ENCODE results near the gene C4orf51. TPM values are rescaled to one million over a fixed set of nuclear protein-coding genes. Genes with fewer than 3 reads are reported as not detected.

Gene C4orf51
- total and polyA plus RNA-seq, 4 experiments from 2014 or later: not detected

- H3K4me1 Mint-ChIP-seq: no peaks in the 10 kb centered on the region
- peaks cover 79 to 80% of the 10 kb centered on the region in 2 donors for H3K36me3 Mint-ChIP-seq
- H3K27me3 ChIP-seq (ENCODE audit: insufficient read depth, low read length): no peaks in the 10 kb centered on the region
- no peaks in the 10 kb centered on the region for H3K27me3 Mint-ChIP-seq
- H3K36me3 ChIP-seq (ENCODE audit: insufficient read depth, low read length): peaks cover 20% of the 10 kb centered on the region
- H3K27ac Mint-ChIP-seq: no peak overlapping the region
- POLR2A ChIA-PET (ENCODE audit: partially characterized antibody): no interaction called here
- DNase-seq: no peak
- CTCF ChIA-PET (ENCODE audit: partially characterized antibody): no interaction called here
- no peak overlapping the region for H3K4me3 ChIP-seq (ENCODE audit: low read length in 2 of 2)
- H3K4me3 Mint-ChIP-seq: no peak overlapping the region
- no peaks in the 10 kb centered on the region for H3K9me3 ChIP-seq (ENCODE audit: control insufficient read depth in 1 of 2, low read length in 2 of 2)
- H3K4me1 ChIP-seq (ENCODE audit: insufficient read depth, low read length): no peaks in the 10 kb centered on the region
- no peak overlapping the region for H3K27ac ChIP-seq (ENCODE audit: low read depth, low read length)
- H3K9me3 Mint-ChIP-seq: peaks cover 0 to 8% (median 3%) of the 10 kb centered on the region in 8 donors
- intact Hi-C loops (cut with micrococcal nuclease): no loop called here
Measured at GRCh38 chr4:145763399-145763798, 83.5 kb downstream of the C4orf51 start.

- H3K4me3 Mint-ChIP-seq: no peak overlapping the region
- no peaks in the 10 kb centered on the region for H3K27me3 Mint-ChIP-seq
- DNase-seq: no peak
- CTCF ChIA-PET (ENCODE audit: partially characterized antibody): no interaction called here
- H3K4me1 Mint-ChIP-seq: no peaks in the 10 kb centered on the region
- H3K4me1 ChIP-seq (ENCODE audit: insufficient read depth, low read length): no peaks in the 10 kb centered on the region
- intact Hi-C loops (cut with micrococcal nuclease): no loop called here
- H3K4me3 ChIP-seq (ENCODE audit: low read length in 2 of 2): no peak overlapping the region
- no peak overlapping the region for H3K27ac ChIP-seq (ENCODE audit: low read depth, low read length)
- H3K9me3 Mint-ChIP-seq: peaks cover 0 to 8% (median 4%) of the 10 kb centered on the region in 8 donors
- H3K36me3 Mint-ChIP-seq: peaks cover 70 to 76% of the 10 kb centered on the region in 2 donors
- peaks cover 20% of the 10 kb centered on the region for H3K36me3 ChIP-seq (ENCODE audit: insufficient read depth, low read length)
- no peak overlapping the region for H3K27ac Mint-ChIP-seq
- H3K27me3 ChIP-seq (ENCODE audit: insufficient read depth, low read length): no peaks in the 10 kb centered on the region
- H3K9me3 ChIP-seq (ENCODE audit: control insufficient read depth in 1 of 2, low read length in 2 of 2): no peaks in the 10 kb centered on the region
- POLR2A ChIA-PET (ENCODE audit: partially characterized antibody): no interaction called here
Measured at GRCh38 chr4:145766273-145766672, 86.3 kb downstream of the C4orf51 start.

- ChIA-PET POLR2A (ENCODE audit: partially characterized antibody) (no interaction called here), CTCF (ENCODE audit: partially characterized antibody) (no interaction called here)
- Mint-ChIP-seq H3K4me3 (no peak overlapping the region), H3K27me3 (no peaks in the 10 kb centered on the region), H3K9me3 (peaks cover 0 to 8% (median 5%) of the 10 kb centered on the region in 8 donors), H3K36me3 (peaks cover 74% of the 10 kb centered on the region in 2 donors), H3K4me1 (no peaks in the 10 kb centered on the region), H3K27ac (no peak overlapping the region)
- H3K9me3 ChIP-seq (ENCODE audit: control insufficient read depth in 1 of 2, low read length in 2 of 2): no peaks in the 10 kb centered on the region
- intact Hi-C loops (cut with micrococcal nuclease): no loop called here
- no peak overlapping the region for H3K4me3 ChIP-seq (ENCODE audit: low read length in 2 of 2)
- no peaks in the 10 kb centered on the region for H3K4me1 ChIP-seq (ENCODE audit: insufficient read depth, low read length)
- DNase-seq: no peak
- H3K27ac ChIP-seq (ENCODE audit: low read depth, low read length): no peak overlapping the region
- peaks cover 8% of the 10 kb centered on the region for H3K36me3 ChIP-seq (ENCODE audit: insufficient read depth, low read length)
- no peaks in the 10 kb centered on the region for H3K27me3 ChIP-seq (ENCODE audit: insufficient read depth, low read length)
Measured at GRCh38 chr4:145769450-145770037, 89.6 kb downstream of the C4orf51 start.

- peaks cover 70 to 73% of the 10 kb centered on the region in 2 donors for H3K36me3 Mint-ChIP-seq
- no peak overlapping the region for H3K27ac ChIP-seq (ENCODE audit: low read depth, low read length)
Measured at GRCh38 chr4:145770124-145770523, 90.2 kb downstream of the C4orf51 start.

GRCh38 chr4:145772347-145772746 lies 92.4 kb downstream of the C4orf51 start:
- Histone ChIP-seq H3K27me3 (ENCODE audit: insufficient read depth, low read length) (no peaks in the 10 kb centered on the region), H3K36me3 (ENCODE audit: insufficient read depth, low read length) (peaks cover 3% of the 10 kb centered on the region), H3K9me3 (ENCODE audit: control insufficient read depth in 1 of 2, low read length in 2 of 2) (no peaks in the 10 kb centered on the region), H3K27ac (ENCODE audit: low read depth, low read length) (no peak overlapping the region), H3K4me1 (ENCODE audit: insufficient read depth, low read length) (no peaks in the 10 kb centered on the region), H3K4me3 (ENCODE audit: low read length in 2 of 2) (no peak overlapping the region)
- DNase-seq: no peak
- Mint-ChIP-seq H3K4me1 (no peaks in the 10 kb centered on the region), H3K36me3 (peaks cover 56 to 69% of the 10 kb centered on the region in 2 donors), H3K27ac (no peak overlapping the region), H3K9me3 (peaks cover 0 to 6% (median 3%) of the 10 kb centered on the region in 8 donors), H3K4me3 (no peak overlapping the region), H3K27me3 (no peaks in the 10 kb centered on the region)
- CTCF ChIA-PET (ENCODE audit: partially characterized antibody): no interaction called here
- POLR2A ChIA-PET (ENCODE audit: partially characterized antibody): no interaction called here
- intact Hi-C loops (cut with micrococcal nuclease): no loop called here

More at GRCh38 chr4:145770124-145770523, 90.2 kb downstream of the C4orf51 start:
- Mint-ChIP-seq H3K27ac (no peak overlapping the region), H3K4me3 (no peak overlapping the region), H3K9me3 (peaks cover 0 to 8% (median 5%) of the 10 kb centered on the region in 8 donors), H3K4me1 (no peaks in the 10 kb centered on the region), H3K27me3 (no peaks in the 10 kb centered on the region)
- Histone ChIP-seq H3K4me1 (ENCODE audit: insufficient read depth, low read length) (no peaks in the 10 kb centered on the region), H3K36me3 (ENCODE audit: insufficient read depth, low read length) (peaks cover 3% of the 10 kb centered on the region), H3K4me3 (ENCODE audit: low read length in 2 of 2) (no peak overlapping the region), H3K9me3 (ENCODE audit: control insufficient read depth in 1 of 2, low read length in 2 of 2) (no peaks in the 10 kb centered on the region), H3K27me3 (ENCODE audit: insufficient read depth, low read length) (no peaks in the 10 kb centered on the region)
- no peak for DNase-seq
- intact Hi-C loops (cut with micrococcal nuclease): no loop called here
- ChIA-PET CTCF (ENCODE audit: partially characterized antibody) (no interaction called here), POLR2A (ENCODE audit: partially characterized antibody) (no interaction called here)

GRCh38 chr4:145773581-145774234 lies 93.8 kb downstream of the C4orf51 start:
- Histone ChIP-seq H3K36me3 (ENCODE audit: insufficient read depth, low read length) (peaks cover 3% of the 10 kb centered on the region), H3K27me3 (ENCODE audit: insufficient read depth, low read length) (no peaks in the 10 kb centered on the region), H3K9me3 (ENCODE audit: control insufficient read depth in 1 of 2, low read length in 2 of 2) (no peaks in the 10 kb centered on the region), H3K4me1 (ENCODE audit: insufficient read depth, low read length) (no peaks in the 10 kb centered on the region), H3K4me3 (ENCODE audit: low read length in 2 of 2) (no peak overlapping the region), H3K27ac (ENCODE audit: low read depth, low read length) (no peak overlapping the region)
- POLR2A ChIA-PET (ENCODE audit: partially characterized antibody): no interaction called here
- no peak for DNase-seq
- H3K27me3 Mint-ChIP-seq: no peaks in the 10 kb centered on the region
- CTCF ChIA-PET (ENCODE audit: partially characterized antibody): no interaction called here
- no peak overlapping the region for H3K27ac Mint-ChIP-seq
- no peak overlapping the region for H3K4me3 Mint-ChIP-seq
- H3K36me3 Mint-ChIP-seq: peaks cover 52 to 68% of the 10 kb centered on the region in 2 donors
- intact Hi-C loops (cut with micrococcal nuclease): no loop called here
- H3K4me1 Mint-ChIP-seq: no peaks in the 10 kb centered on the region
- H3K9me3 Mint-ChIP-seq: peaks cover 0 to 2% (median 0%) of the 10 kb centered on the region in 8 donors

- Histone ChIP-seq H3K4me3 (ENCODE audit: low read length in 2 of 2) (no peak overlapping the region), H3K27ac (ENCODE audit: low read depth, low read length) (no peak overlapping the region), H3K27me3 (ENCODE audit: insufficient read depth, low read length) (no peaks in the 10 kb centered on the region), H3K9me3 (ENCODE audit: control insufficient read depth in 1 of 2, low read length in 2 of 2) (no peaks in the 10 kb centered on the region), H3K36me3 (ENCODE audit: insufficient read depth, low read length) (peaks cover 3% of the 10 kb centered on the region), H3K4me1 (ENCODE audit: insufficient read depth, low read length) (no peaks in the 10 kb centered on the region)
- Mint-ChIP-seq H3K36me3 (peaks cover 52 to 68% of the 10 kb centered on the region in 2 donors), H3K4me3 (no peak overlapping the region), H3K27me3 (no peaks in the 10 kb centered on the region), H3K4me1 (no peaks in the 10 kb centered on the region), H3K9me3 (peaks cover 0 to 2% (median 0%) of the 10 kb centered on the region in 8 donors), H3K27ac (no peak overlapping the region)
- no peak for DNase-seq
- intact Hi-C loops (cut with micrococcal nuclease): no loop called here
- POLR2A ChIA-PET (ENCODE audit: partially characterized antibody): no interaction called here
- CTCF ChIA-PET (ENCODE audit: partially characterized antibody): no interaction called here
Measured at GRCh38 chr4:145774473-145774872, 94.5 kb downstream of the C4orf51 start.
